Liver (tissue), 3 donors: Measurements from ENCODE around the gene RHOT2.

Source experiments
- EGR1 ChIP-seq, 2 donors: IDR thresholded peaks; 2 replicates each; pipeline ENCODE4 v1.6.1; 2016 to 2018; ENCODE audit warnings: antibody characterized with exemption in 2 of 2, low read depth in 2 of 2
- GABPA ChIP-seq, 2 donors: IDR thresholded peaks in 1 of 2; conservative IDR thresholded peaks in 1 of 2; 2 replicates each; pipeline ENCODE4 v1.6.1; 2016; ENCODE audit warnings: antibody characterized with exemption in 2 of 2, mild to moderate bottlenecking in 1 of 2, moderate library complexity in 1 of 2
- RAD21 ChIP-seq, 2 donors: IDR thresholded peaks; 2 replicates each; pipeline ENCODE4 v1.6.1; 2016; ENCODE audit warnings: antibody characterized with exemption in 2 of 2, mild to moderate bottlenecking in 2 of 2
- RXRA ChIP-seq, 2 donors: IDR thresholded peaks; 2 replicates each; pipeline ENCODE4 v1.6.1; 2017 to 2018; ENCODE audit warnings: antibody characterized with exemption in 2 of 2, mild to moderate bottlenecking in 1 of 2
- SP1 ChIP-seq: IDR thresholded peaks from 2 replicates; pipeline ENCODE4 v1.6.1; 2018; ENCODE audit warnings: antibody characterized with exemption, mild to moderate bottlenecking
- YY1 ChIP-seq: IDR thresholded peaks from 2 replicates; pipeline ENCODE4 v1.6.1; 2016; ENCODE audit warnings: antibody characterized with exemption, mild to moderate bottlenecking
- TF ChIP-seq, protein P1 (sequence below): fragments of 150-350 bp; IDR thresholded peaks from 2 replicates; pipeline ENCODE4 v1.5.1; 2017; ENCODE audit warnings: improper control_type of control experiment, low read depth, low read length; ENCODE audit not compliant: missing input control
- TF ChIP-seq, protein P2 (sequence below): IDR thresholded peaks from 2 replicates; pipeline ENCODE4 v1.6.1; 2016; ENCODE audit warnings: antibody characterized with exemption
- TF ChIP-seq, protein P3 (sequence below): IDR thresholded peaks from 2 replicates; pipeline ENCODE4 v1.6.1; 2016; ENCODE audit warnings: antibody characterized with exemption, mild to moderate bottlenecking
- donor health status: healthy.
- donor health status: healthy.

DNA sequence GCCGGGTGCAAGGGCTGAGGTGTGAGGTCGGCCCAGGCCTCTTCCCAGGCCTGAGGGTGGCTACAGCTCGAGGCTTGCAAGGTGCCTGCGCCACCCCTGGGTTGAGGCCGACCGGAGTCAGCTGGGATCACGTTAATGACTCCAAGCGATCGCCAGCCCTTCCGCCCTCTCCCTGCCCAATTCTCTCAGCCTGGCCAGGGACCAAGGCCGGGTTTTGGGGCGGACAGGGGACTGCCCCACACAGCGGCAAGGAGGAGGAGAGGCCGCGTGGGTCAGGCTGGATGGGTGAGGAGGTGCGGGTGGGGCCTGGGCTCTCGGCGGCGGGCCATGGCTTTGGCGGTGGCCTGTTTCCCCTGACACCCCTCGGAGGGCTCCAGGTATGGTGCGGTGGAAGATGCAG, 25.4 kb downstream of the RHOT2 start:
- TF ChIP-seq, protein P1, sequence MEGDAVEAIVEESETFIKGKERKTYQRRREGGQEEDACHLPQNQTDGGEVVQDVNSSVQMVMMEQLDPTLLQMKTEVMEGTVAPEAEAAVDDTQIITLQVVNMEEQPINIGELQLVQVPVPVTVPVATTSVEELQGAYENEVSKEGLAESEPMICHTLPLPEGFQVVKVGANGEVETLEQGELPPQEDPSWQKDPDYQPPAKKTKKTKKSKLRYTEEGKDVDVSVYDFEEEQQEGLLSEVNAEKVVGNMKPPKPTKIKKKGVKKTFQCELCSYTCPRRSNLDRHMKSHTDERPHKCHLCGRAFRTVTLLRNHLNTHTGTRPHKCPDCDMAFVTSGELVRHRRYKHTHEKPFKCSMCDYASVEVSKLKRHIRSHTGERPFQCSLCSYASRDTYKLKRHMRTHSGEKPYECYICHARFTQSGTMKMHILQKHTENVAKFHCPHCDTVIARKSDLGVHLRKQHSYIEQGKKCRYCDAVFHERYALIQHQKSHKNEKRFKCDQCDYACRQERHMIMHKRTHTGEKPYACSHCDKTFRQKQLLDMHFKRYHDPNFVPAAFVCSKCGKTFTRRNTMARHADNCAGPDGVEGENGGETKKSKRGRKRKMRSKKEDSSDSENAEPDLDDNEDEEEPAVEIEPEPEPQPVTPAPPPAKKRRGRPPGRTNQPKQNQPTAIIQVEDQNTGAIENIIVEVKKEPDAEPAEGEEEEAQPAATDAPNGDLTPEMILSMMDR, result no peak
- no peak for TF ChIP-seq SP1
- no peak for TF ChIP-seq EGR1 (IDR thresholded peaks at IDR 0.05; ENCODE audit: low read depth in 2 of 2)
- no peak for TF ChIP-seq RAD21 (IDR thresholded peaks at IDR 0.05)
- TF ChIP-seq, protein P2, sequence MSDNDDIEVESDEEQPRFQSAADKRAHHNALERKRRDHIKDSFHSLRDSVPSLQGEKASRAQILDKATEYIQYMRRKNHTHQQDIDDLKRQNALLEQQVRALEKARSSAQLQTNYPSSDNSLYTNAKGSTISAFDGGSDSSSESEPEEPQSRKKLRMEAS, result no peak
- TF ChIP-seq RXRA (IDR thresholded peaks at IDR 0.05), result no peak
- TF ChIP-seq, protein P3, sequence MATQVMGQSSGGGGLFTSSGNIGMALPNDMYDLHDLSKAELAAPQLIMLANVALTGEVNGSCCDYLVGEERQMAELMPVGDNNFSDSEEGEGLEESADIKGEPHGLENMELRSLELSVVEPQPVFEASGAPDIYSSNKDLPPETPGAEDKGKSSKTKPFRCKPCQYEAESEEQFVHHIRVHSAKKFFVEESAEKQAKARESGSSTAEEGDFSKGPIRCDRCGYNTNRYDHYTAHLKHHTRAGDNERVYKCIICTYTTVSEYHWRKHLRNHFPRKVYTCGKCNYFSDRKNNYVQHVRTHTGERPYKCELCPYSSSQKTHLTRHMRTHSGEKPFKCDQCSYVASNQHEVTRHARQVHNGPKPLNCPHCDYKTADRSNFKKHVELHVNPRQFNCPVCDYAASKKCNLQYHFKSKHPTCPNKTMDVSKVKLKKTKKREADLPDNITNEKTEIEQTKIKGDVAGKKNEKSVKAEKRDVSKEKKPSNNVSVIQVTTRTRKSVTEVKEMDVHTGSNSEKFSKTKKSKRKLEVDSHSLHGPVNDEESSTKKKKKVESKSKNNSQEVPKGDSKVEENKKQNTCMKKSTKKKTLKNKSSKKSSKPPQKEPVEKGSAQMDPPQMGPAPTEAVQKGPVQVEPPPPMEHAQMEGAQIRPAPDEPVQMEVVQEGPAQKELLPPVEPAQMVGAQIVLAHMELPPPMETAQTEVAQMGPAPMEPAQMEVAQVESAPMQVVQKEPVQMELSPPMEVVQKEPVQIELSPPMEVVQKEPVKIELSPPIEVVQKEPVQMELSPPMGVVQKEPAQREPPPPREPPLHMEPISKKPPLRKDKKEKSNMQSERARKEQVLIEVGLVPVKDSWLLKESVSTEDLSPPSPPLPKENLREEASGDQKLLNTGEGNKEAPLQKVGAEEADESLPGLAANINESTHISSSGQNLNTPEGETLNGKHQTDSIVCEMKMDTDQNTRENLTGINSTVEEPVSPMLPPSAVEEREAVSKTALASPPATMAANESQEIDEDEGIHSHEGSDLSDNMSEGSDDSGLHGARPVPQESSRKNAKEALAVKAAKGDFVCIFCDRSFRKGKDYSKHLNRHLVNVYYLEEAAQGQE, result no peak
- TF ChIP-seq YY1, result no peak
- no peak for TF ChIP-seq GABPA (IDR thresholded peaks at IDR 0.05 in 1 of 2, conservative IDR thresholded peaks at IDR 0.05 in 1 of 2)
